GM18873 (cell line): ENCODE measurements around the gene EGLN2.
"Not testable (repeated sequence)": the region's sequence is repeated elsewhere in the genome, so short reads cannot be mapped to it uniquely, and the experiment has no call there.

Source experiments
- ATAC-seq: cut with Tn5 transposase; IDR thresholded peaks from one replicate; pipeline ENCODE4 v1.9.1; 2021; ENCODE audit warnings: mild to moderate bottlenecking, moderate library complexity, moderate number of reproducible peaks; ENCODE audit not compliant: unreplicated experiment, low FRiP score

EGLN2 gene

GRCh38 chr19:40836754-40837429 lies 37.9 kb downstream of the EGLN2 start:
- no peak for ATAC-seq

- ATAC-seq, result not testable (repeated sequence)
Observed at GRCh38 chr19:40838477-40838876, 39.5 kb downstream of the EGLN2 start.

- not testable (repeated sequence) for ATAC-seq
Observed at GRCh38 chr19:40842012-40842411, 43.0 kb downstream of the EGLN2 start.

GRCh38 chr19:40842997-40843652 lies 44.1 kb downstream of the EGLN2 start:
- not testable (repeated sequence) for ATAC-seq

- ATAC-seq, result not testable (repeated sequence)
Observed at GRCh38 chr19:40843653-40844052, 44.7 kb downstream of the EGLN2 start.

- not testable (repeated sequence) for ATAC-seq
Observed at GRCh38 chr19:40846722-40847121, 47.7 kb downstream of the EGLN2 start.

- ATAC-seq, result not testable (repeated sequence)
Observed at GRCh38 chr19:40850277-40850676, 51.3 kb downstream of the EGLN2 start, which contains the start of gene CYP2A6. Gene CYP2A6, minus strand, starts transcription at chr19:40850447. Its CDS starts 21 bp downstream, at chr19:40850426.

- not testable (repeated sequence) for ATAC-seq
Observed at GRCh38 chr19:40852467-40853152, 53.6 kb downstream of the EGLN2 start.
